Body of pancreas (tissue), 4 donors: ENCODE results near the gene ZCCHC7. TPM values are rescaled to one million over a fixed set of nuclear protein-coding genes. Genes with fewer than 3 reads are reported as not detected.

ENCODE experiments used
- ATAC-seq: fragments of 150-250 bp; one replicate; pipeline ENCODE4 v1.9.1; 2016
- DNase-seq, 4 donors: peaks; one replicate each; pipeline ENCODE4 v3.0.0-alpha.2; 2019
- H3K27ac ChIP-seq, 4 donors: fragments of 200-600 bp; sonication (generic); 1 replicate in 3 of 4; 2 replicates in 1 of 4; pipeline versions ENCODE4 v1.5.1 to v1.6.1; 2016 to 2019; ENCODE audit warnings: mild to moderate bottlenecking in 1 of 4, mixed read lengths in 1 of 4, moderate library complexity in 1 of 4
- H3K27me3 ChIP-seq, 2 donors: fragments of 200-600 bp; sonication (generic); one replicate each; pipeline ENCODE4 v1.6.0; 2016; ENCODE audit warnings: mild to moderate bottlenecking in 1 of 2
- H3K36me3 ChIP-seq, 2 donors: fragments of 200-600 bp; sonication (generic); replicated peaks in 1 of 2; 2 replicates each; pipeline ENCODE4 v1.5.1; 2016; ENCODE audit warnings: low read depth in 2 of 2; ENCODE audit not compliant: insufficient read depth in 1 of 2
- H3K4me1 ChIP-seq: fragments of 200-600 bp; sonication (generic); one replicate; pipeline ENCODE4 v1.6.0; 2016
- H3K4me3 ChIP-seq, 2 donors: fragments of 200-600 bp; sonication (generic); 1 replicate in 1 of 2; 2 replicates in 1 of 2; pipeline ENCODE4 v1.5.1; 2016 to 2019
- H3K9me3 ChIP-seq, 3 donors: fragments of 200-600 bp; sonication (generic); 1 replicate in 2 of 3; 2 replicates in 1 of 3; pipeline ENCODE4 v1.5.1; 2016
- CTCF ChIP-seq, 7 experiments: fragments of 450-650 bp in 4 of 7; fragments of 200-600 bp in 3 of 7; sonication (generic) in 3 of 7; IDR thresholded peaks; one replicate each; pipeline ENCODE4 v1.5.1; 2016 to 2019; ENCODE audit warnings: antibody characterized with exemption in 7 of 7
- POLR2A ChIP-seq, 3 donors: fragments of 450-650 bp; IDR thresholded peaks; one replicate each; pipeline ENCODE4 v1.6.1; 2016; ENCODE audit warnings: antibody characterized with exemption in 3 of 3, mild to moderate bottlenecking in 2 of 3
- WGBS, 2 donors: methylation state at CpG; one replicate each; pipeline ENCODE4 v1.1.5; 2017; 5-methylcytosine and 5-hydroxymethylcytosine counted together
- intact Hi-C: fragments of 100-400 bp; cut with DNase I; formaldehyde crosslinking; loops from one replicate; pipeline ENCODE4 v1.15.1; 2023
- total RNA-seq, 2 donors: library from RNA; depleted of rRNA; stranded (reverse); fragments of >200 nt; gene quantifications; one replicate each; pipeline ENCODE4 v1.1.0, GENCODE V29; 2016

ZCCHC7 gene
- total RNA-seq, 2 donors from 2014 or later: 10.1 to 18.1 TPM

DNA sequence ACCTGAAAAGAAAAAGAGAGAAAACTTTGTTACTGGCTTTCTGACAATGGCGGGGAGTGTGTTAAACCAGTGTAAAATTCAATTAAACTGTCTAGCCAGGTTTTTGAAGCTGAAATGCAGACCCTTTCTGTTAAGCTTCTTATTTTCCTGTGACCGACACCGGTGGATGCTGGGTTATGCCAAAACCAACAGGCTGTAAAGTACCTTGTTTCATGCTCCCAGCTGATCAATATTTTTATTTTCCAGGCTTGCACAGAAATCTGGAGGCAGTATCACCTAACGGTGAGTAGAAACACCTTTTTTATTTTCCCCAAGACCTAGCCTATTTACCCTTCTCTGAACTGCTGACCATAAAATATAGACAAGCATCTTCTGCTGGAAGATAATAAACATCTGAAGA lies 207.2 kb downstream of the ZCCHC7 start:
- H3K27ac ChIP-seq: peak overlapping the region in 2 of 4 donors; percentile 32 to 62
- TF ChIP-seq CTCF (IDR thresholded peaks at IDR 0.05) (no peak), POLR2A (IDR thresholded peaks at IDR 0.05) (no peak)
- no peaks in the 10 kb centered on the region for H3K36me3 ChIP-seq
- no peak overlapping the region for H3K4me3 ChIP-seq
- 9 to 22% methylated on average over 4 of the region's 4 CpGs for WGBS, 2 donors
- H3K4me1 ChIP-seq: peaks cover 36% of the 10 kb centered on the region
- H3K27me3 ChIP-seq: no peaks in the 10 kb centered on the region
- DNase-seq: no peak
- intact Hi-C loops: no loop called here
- no peaks in the 10 kb centered on the region for H3K9me3 ChIP-seq
- peak; percentile 45 for ATAC-seq

DNA sequence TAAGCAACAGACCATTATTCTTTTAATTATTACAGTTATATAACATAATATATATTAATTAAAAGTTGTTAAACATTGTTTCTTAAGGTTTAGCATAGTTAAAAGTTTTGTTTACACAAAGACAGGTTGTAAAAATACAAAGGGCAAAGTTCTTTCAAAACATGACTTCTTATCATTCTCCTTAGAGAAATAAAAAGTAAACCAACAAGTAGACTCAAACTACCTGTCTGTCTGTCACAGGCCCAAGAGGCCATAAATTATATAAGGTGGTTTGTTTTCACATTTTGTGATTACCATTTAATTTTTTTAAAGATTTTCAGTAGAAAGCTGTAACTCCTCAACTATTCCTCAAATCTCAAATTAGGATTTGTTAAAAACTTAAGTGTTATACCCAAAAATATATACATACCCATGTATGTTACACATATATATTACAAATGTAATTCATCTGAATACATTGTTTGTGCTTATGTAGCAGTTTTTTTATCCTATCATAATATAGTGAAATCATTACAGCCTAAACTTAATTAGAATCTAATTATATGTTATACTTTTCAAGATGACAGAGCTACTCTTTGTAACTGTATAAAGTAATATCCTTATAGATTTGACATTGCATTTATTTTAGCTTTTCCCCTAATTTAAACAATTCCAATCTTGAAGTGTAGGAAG lies 208.3 kb downstream of the ZCCHC7 start:
- DNase-seq (no peak), ATAC-seq (peak; percentile 75)
- H3K9me3 ChIP-seq: no peaks in the 10 kb centered on the region
- no peaks in the 10 kb centered on the region for H3K36me3 ChIP-seq
- peaks cover 36% of the 10 kb centered on the region for H3K4me1 ChIP-seq
- TF ChIP-seq CTCF (IDR thresholded peaks at IDR 0.05) (no peak), POLR2A (IDR thresholded peaks at IDR 0.05) (no peak)
- intact Hi-C loops: no loop called here
- no peak overlapping the region for H3K4me3 ChIP-seq
- H3K27ac ChIP-seq: peak overlapping the region in 2 of 4 donors; percentile 31 to 62
- no peaks in the 10 kb centered on the region for H3K27me3 ChIP-seq

GRCh38 chr9:37329576-37329975 lies 209.2 kb downstream of the ZCCHC7 start:
- H3K27ac ChIP-seq: peak overlapping the region in 1 of 4 donors; percentile 31
- H3K27me3 ChIP-seq: no peaks in the 10 kb centered on the region
- H3K4me1 ChIP-seq: peaks cover 36% of the 10 kb centered on the region
- DNase-seq (no peak), ATAC-seq (no peak)
- H3K9me3 ChIP-seq: no peaks in the 10 kb centered on the region
- 66 to 80% methylated on average over 2 of the region's 2 CpGs for WGBS, 2 donors
- no peak overlapping the region for H3K4me3 ChIP-seq
- TF ChIP-seq CTCF (IDR thresholded peaks at IDR 0.05) (peak in 5 of 7 experiments; percentile 22 to 49 (median 38)), POLR2A (IDR thresholded peaks at IDR 0.05) (no peak)
- intact Hi-C loops: no loop called here
- H3K36me3 ChIP-seq: no peaks in the 10 kb centered on the region

DNA sequence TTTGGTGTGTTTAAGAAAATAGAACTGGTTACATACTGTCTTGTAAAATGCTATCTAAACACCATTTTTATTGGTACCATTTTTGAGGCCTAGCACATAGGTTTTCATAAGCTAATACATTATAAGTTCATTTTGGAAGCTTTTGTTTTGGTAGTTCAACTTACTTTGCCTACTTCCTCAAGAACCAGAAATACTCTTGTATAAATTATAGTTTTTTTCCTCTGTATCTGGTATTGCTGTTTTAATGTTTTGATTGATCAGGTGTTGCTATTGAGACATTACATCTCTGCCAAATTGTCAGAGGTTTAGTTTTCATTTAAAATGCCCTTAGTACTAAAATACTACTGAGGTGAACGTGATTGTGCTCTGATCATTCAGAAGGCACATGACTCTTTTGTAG lies 211.5 kb downstream of the ZCCHC7 start:
- TF ChIP-seq CTCF (IDR thresholded peaks at IDR 0.05): no peak
- TF ChIP-seq POLR2A (IDR thresholded peaks at IDR 0.05): no peak
- intact Hi-C loops: no loop called here
- WGBS, 2 donors: 79 to 87% methylated on average over 1 of the region's 1 CpG
- H3K36me3 ChIP-seq: no peaks in the 10 kb centered on the region
- no peaks in the 10 kb centered on the region for H3K27me3 ChIP-seq
- no peak overlapping the region for H3K4me3 ChIP-seq
- no peak for DNase-seq
- no peak for ATAC-seq
- no peaks in the 10 kb centered on the region for H3K9me3 ChIP-seq
- no peak overlapping the region for H3K27ac ChIP-seq
- peaks cover 29% of the 10 kb centered on the region for H3K4me1 ChIP-seq

DNA sequence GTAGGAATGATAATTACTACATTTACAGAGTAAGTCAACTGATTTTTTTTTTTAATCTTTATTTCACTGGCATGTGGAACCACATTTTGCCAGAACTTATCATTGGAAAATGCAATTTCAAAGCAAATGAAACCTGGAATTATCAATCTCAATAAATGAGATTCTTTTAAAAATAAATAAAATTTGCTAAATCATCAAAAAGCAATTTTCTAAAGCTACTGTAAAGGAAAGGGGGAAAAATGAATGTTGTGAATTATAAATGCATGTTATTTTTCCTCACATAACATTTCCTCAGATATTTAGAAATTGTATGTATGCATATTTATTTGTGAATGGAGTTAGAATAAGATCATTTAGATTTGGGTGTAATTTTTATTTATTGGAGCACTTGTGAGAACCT lies 212.2 kb downstream of the ZCCHC7 start:
- DNase-seq (no peak), ATAC-seq (no peak)
- Histone ChIP-seq H3K27ac (no peak overlapping the region), H3K4me1 (peaks cover 22% of the 10 kb centered on the region), H3K4me3 (no peak overlapping the region), H3K27me3 (no peaks in the 10 kb centered on the region), H3K36me3 (no peaks in the 10 kb centered on the region), H3K9me3 (no peaks in the 10 kb centered on the region)
- TF ChIP-seq POLR2A (IDR thresholded peaks at IDR 0.05) (no peak), CTCF (IDR thresholded peaks at IDR 0.05) (no peak)
- intact Hi-C loops: no loop called here
